ACHN (cell line): ENCODE results near the gene SYT5.
"Not testable (repeated sequence)": the region's sequence is repeated elsewhere in the genome, so short reads cannot be mapped to it uniquely, and the experiment has no call there.

Experiments used
- DNase-seq: peaks from one replicate; pipeline ENCODE4 v3.0.0-alpha.2; 2015
- in situ Hi-C: cut with HindIII; loops from 2 replicates; pipeline ENCODE4 v1.10.0; 2017; ENCODE audit warnings: low sequenced_read_pairs, low pct_ligation_motif_present, low pct_unique_long_range_greater_than_20kb

Gene SYT5

GRCh38 chr19:55179606-55180484 is at the start of gene SYT5:
SYT5 (minus strand) TSS chr19:55180289; CDS start chr19:55179041, 1,248 bp downstream.
- peak; percentile 41 for DNase-seq
- in situ Hi-C loops: no loop called here

- in situ Hi-C loops: no loop called here
- no peak for DNase-seq
Measured at GRCh38 chr19:55229789-55230182, 49.7 kb upstream of the SYT5 start.

DNA sequence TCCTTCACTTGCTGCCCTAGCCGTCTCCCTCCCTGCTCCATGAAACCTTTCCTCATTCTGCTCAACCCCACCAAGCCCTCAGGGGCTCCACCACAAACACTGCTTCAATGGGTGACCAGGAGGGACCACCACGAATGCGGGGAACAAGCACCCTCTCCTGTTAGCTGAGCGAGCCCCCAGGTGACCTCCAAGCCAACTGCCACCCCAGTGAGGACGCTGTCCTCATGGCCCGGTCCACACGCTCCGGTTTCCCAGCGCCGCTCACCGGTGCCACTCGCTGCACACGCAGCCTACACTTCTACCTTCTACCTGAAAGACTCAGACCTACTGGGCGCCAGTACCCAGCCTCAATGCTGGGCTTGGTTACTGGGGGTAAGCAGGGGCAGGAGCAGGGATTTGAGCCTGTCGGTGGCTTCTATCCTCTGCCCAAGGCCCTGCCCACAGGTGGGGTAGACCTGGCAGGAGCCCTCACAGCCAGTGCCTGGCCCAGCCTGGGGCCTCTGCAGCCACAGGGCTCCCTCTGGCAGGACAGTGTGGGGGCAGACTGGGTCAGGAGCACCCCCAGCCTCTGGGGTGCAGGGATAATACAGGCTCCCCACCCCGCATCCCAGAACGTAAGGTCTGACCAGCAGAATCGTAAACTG is 49.2 kb upstream of the SYT5 start:
- in situ Hi-C loops: no loop called here

GRCh38 chr19:55228403-55229031 is 48.4 kb upstream of the SYT5 start, which contains the start of gene TMEM86B:
TMEM86B (minus strand) TSS chr19:55228763; CDS start chr19:55228741, 22 bp downstream.
- DNase-seq: no peak
- in situ Hi-C loops: no loop called here

More for the DNA sequence above, 49.2 kb upstream of the SYT5 start:
- no peak for DNase-seq

DNA sequence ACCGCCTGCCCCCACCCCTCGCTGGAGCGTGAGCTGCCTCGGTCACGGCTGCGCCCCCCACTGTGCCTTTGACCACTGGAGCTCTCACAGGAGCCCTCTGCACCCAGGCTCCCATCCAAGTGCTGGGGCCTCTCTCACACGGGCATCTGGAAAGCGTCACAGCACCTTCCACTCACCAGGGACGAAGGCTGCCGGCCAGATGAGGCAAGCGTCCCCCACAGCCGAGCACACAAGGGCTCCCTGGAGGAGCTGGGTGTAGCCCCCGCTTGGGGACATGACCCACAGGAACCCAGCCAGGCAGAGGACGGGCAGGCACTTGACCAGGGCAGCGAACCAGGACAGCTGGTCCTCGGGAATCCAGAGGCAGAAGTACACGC is 47.9 kb upstream of the SYT5 start:
- DNase-seq: no peak
- in situ Hi-C loops: no loop called here

- in situ Hi-C loops: no loop called here
- DNase-seq: no peak
Measured at GRCh38 chr19:55227241-55228014, 47.3 kb upstream of the SYT5 start.

GRCh38 chr19:55226788-55227187 is 46.7 kb upstream of the SYT5 start:
- in situ Hi-C loops: no loop called here
- DNase-seq: no peak

DNA sequence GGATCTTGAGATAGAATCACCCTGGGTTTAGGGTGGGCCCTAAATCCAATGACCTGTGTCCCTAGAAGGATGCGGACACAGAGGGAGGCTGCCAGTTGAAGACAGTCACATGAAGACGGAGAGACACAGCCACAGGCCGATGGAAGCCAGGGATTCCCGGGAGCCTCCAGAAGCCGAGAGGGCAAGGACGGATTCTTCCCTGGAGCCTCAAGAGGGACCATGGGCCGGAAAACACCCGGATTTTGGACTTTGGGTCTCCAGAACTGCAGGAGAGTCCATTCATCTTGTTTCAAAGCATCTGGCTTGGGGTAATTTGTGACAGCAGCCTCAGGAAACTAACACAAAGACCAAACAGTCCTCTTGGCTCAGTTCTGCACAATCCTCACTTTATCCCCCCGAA is 46.2 kb upstream of the SYT5 start:
- in situ Hi-C loops: no loop called here
- DNase-seq: no peak

GRCh38 chr19:55225415-55225958 is 45.4 kb upstream of the SYT5 start:
- in situ Hi-C loops: no loop called here
- no peak for DNase-seq

GRCh38 chr19:55224679-55225414 is 44.8 kb upstream of the SYT5 start:
- in situ Hi-C loops, DNase-seq: not testable (repeated sequence)

GRCh38 chr19:55224038-55224665 is 44.1 kb upstream of the SYT5 start:
- DNase-seq: no peak
- in situ Hi-C loops: no loop called here

DNA sequence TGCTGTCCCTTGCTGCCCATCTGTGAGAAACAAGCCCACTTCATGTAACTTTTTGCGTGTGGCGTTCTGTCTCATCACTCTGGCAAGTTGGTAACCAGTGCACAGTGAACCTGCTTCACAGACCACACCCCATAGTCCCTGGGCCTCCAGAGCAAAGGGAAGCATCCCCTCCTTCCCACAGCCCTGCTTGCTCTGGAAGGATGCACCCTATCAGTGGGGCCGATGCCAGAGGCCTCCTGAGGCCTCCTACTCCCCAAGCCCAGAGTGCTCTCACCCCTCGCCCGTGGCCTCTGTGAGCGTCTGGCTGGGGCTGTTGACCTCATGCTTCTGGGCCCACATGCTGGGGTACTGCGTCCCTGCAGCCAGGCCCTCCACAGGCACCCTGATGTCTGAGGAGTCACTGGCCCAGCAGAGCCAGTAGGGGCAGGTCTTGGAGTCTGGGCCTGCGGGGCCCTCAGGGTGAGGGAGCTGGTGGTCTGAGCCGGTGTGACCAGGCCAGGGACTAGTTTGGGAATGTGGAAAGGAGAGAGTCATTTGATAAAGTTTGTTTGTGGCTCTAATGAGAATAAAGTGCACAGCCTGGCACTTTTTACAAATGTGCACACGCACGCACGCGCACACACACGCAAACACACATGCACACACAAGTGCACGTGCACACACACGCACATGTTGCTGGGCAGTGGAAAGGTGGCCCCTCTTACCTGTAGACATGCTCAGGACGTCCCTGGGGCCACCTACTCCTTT is 43.4 kb upstream of the SYT5 start:
- in situ Hi-C loops: no loop called here
- DNase-seq: no peak

DNA sequence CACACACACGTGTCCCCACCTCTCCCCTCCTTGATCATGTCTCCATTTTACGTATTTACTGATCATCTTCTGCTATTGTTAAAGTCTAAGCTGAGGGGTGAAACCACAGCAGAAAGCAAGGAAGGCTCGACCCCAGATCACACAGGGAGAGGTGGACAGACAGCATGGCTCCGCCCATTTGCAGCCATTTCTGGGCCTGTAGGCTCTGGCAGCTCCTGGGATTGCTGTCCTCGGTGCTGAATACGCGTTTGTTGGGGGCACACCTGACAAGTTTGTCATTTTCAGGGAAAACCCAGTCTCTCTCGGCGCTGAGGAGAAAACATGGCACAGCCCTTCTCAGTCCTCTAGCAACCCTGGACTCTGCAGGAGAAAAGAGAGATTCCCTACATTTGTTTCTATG is 40.4 kb upstream of the SYT5 start:
- in situ Hi-C loops: no loop called here
- peak; percentile 15 for DNase-seq

DNA sequence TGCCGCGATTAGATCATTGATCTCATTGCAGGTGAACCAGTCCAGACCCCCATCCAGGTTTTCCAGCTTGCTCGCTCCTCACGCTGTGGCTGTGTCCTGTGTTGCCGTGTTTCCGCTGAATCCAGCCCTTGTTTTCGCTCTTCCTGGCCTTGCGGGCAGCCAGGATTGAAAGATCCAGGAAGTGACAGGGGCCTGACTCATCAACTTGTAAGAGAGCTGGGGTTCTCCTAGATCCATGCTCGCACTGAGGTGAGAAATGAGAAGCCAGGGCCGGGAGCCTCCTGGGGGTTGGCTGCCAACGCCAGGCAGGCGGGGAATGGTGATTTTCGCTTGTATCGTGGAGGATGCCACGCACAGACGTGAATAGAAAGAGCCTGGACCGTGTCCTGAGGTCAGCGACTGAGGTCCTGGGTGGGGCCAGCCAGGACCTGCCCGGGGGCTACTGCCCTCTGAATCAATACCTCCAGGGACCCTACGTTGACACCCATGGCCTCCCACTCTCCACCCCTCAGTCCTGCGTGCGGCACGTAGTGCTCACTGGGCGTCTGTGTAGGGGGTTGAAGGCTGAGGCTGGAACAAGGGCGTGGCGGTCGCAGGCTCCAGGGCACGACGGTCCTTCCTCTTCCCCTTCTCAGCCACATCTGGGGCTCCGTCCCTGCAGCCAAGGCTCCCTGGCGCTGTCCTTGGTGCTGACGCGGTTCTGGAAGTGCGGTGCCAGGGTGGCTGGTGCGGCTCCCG is 36.5 kb upstream of the SYT5 start:
- in situ Hi-C loops: no loop called here
- peak; percentile 98 for DNase-seq

DNA sequence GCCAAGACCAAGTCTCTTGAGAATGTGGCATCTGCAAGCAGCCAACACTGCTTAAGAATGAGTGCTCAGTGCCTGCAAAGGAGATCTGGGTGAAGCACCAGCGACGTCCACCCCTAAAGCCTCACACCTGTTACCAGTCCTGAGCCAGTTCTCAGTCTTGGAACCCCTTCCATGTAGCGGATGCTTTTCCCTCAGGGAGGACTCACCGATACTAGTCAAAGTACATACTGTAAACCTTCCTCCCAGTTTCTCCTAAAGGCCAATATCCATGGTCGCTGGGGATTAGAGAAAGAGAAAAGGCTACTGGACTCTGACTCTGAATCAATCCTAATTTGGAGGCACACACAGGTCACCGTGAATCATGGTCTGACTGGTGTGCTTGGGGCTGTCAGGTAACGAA is 33.5 kb upstream of the SYT5 start:
- in situ Hi-C loops: no loop called here
- no peak for DNase-seq

DNA sequence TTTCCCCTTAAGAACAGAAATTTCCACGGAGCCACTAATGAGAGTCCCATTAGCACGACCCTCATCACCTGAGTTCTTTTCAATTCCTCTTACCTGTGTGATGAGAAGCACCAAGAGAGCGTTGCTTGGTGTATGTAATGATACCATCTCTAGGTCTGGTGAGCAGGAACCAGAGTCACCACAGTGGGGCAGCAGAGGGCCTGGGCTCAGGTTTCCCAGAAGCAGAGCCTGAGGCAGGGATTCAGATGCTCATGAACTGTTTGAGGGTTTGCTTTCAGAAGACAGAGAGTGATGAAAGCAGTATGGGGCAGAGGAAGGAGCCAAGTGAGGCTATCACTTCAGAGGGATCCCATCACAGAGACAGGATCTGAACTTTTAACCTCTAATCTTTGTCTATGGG is 32.4 kb upstream of the SYT5 start:
- DNase-seq: peak; percentile 68
- in situ Hi-C loops: no loop called here
